Duodenal mucosa (tissue), 2 donors: ENCODE results near the gene FRA10AC1.

Experiments used
- H3K27ac ChIP-seq: one replicate; pipeline ENCODE4 v1.7.0; 2013; ENCODE audit warnings: low read depth, low read length
- H3K27me3 ChIP-seq, 2 donors: one replicate each; pipeline ENCODE4 v1.7.0; 2013; ENCODE audit warnings: low read length in 2 of 2, control low read depth in 1 of 2; ENCODE audit not compliant: insufficient read depth in 2 of 2, control insufficient read depth in 1 of 2
- H3K36me3 ChIP-seq, 2 donors: one replicate each; pipeline ENCODE4 v1.7.0; 2013; ENCODE audit warnings: low read length in 2 of 2, control low read depth in 1 of 2; ENCODE audit not compliant: insufficient read depth in 2 of 2, control insufficient read depth in 1 of 2
- H3K4me1 ChIP-seq, 2 donors: one replicate each; pipeline ENCODE4 v1.7.0; 2013; ENCODE audit warnings: low read length in 2 of 2, control low read depth in 1 of 2; ENCODE audit not compliant: insufficient read depth in 2 of 2, control insufficient read depth in 1 of 2
- H3K4me3 ChIP-seq, 2 donors: one replicate each; pipeline ENCODE4 v1.7.0; 2013; ENCODE audit warnings: low read length in 2 of 2, low read depth in 1 of 2
- H3K9ac ChIP-seq, 2 donors: one replicate each; pipeline ENCODE4 v1.7.0; 2013; ENCODE audit warnings: low read length in 2 of 2, low read depth in 1 of 2
- H3K9me3 ChIP-seq, 2 donors: one replicate each; pipeline ENCODE4 v1.7.0; 2013; ENCODE audit warnings: low read length in 2 of 2, control low read depth in 1 of 2; ENCODE audit not compliant: control insufficient read depth in 1 of 2

FRA10AC1 gene

DNA sequence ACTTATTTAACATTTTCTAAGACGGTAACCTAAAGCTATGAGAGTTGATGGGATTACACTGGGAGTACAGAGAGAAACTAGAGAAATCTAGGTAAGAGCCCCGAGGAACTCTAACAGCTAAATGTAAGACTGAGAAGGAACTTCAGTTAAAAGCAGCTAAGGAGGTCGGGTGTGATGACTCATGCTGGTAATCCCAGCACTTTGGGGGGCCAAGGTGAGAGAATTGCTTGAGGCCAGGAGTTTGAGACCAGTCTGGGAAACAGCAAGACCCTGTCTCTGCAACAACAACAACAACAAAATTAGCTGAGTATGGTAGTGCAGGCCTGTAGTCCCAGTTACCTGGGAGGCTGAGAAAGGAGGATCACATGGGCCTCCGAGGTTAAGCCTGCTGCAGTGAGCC is 24.0 kb downstream of the FRA10AC1 start:
- Histone ChIP-seq H3K9me3 (no peaks in the 10 kb centered on the region), H3K36me3 (peaks cover 0 to 32% of the 10 kb centered on the region in 2 donors), H3K4me3 (no peak overlapping the region), H3K4me1 (peaks cover 0 to 3% of the 10 kb centered on the region in 2 donors), H3K27ac (no peak overlapping the region), H3K27me3 (no peaks in the 10 kb centered on the region), H3K9ac (no peak overlapping the region)

DNA sequence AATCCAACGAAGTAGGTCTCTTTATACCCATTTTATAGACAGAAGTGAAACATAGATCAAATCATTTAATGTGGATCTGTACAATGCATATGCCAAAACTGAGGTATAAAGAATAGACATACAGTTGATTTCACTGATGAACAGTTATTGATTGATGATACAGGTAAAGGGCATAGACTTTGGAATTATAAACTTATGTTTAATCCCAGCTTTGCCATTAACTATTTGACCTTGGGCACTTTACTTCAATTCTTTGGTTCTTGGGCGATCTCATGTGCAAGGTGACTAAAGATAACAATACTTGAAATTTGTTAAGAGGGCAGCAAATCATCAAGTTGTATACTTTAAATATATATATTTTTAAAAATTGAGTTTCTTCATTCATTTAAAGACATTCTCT is 28.6 kb downstream of the FRA10AC1 start:
- Histone ChIP-seq H3K4me3 (no peak overlapping the region), H3K27me3 (no peaks in the 10 kb centered on the region), H3K4me1 (no peaks in the 10 kb centered on the region), H3K9me3 (no peaks in the 10 kb centered on the region), H3K36me3 (peaks cover 0 to 30% of the 10 kb centered on the region in 2 donors), H3K27ac (no peak overlapping the region), H3K9ac (no peak overlapping the region)

DNA sequence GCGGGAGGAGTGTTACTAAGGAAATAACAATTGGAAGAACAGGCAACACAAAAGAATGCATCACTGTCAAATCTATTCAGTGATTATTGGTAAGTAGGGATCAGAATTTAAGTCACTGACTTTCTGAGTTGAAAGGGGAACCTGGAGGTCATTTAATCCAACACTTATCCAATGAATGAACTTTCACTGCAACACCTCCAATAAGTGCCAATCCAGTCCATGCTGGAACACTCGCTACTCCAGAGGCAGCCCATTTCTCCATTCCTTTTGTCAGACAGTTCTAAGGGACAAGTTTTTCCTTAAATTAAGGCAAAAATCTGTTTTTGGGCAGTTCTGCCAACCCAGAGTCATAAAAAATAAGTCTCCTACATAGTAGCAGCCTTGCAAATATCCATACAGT is 29.5 kb downstream of the FRA10AC1 start:
- H3K9ac ChIP-seq: no peak overlapping the region
- H3K9me3 ChIP-seq: no peaks in the 10 kb centered on the region
- peaks cover 4 to 24% of the 10 kb centered on the region in 2 donors for H3K36me3 ChIP-seq
- H3K27me3 ChIP-seq: no peaks in the 10 kb centered on the region
- H3K27ac ChIP-seq: no peak overlapping the region
- H3K4me1 ChIP-seq: no peaks in the 10 kb centered on the region
- no peak overlapping the region for H3K4me3 ChIP-seq

DNA sequence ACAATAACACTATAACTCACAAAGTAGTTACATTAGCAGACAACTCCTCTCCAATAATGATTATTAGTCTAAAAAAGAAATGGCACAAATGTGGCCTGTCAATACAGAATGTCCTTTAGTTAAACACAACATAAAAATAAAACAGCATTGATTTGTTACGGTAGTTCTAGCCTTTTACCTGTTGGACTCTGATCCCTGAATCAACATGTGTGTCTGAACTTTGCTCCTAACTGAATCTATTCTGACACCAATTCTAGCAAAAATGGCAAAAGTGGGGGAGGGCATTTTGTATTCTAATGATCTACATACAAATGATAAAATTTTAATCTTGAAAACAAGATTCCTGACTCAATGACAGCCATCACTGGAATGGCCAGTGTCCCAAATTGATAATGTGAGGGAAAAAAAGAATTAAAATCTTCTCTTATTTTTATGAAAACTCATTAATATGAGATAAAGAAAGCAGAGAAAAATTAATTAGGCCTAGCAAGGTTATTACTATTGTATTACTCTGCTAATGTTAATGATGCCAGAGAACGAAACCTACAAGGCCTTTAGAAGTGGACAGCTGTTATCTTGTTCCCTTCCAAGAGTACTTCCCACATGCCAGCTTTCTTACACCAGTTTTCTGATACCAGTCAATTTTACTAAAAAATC is 30.2 kb downstream of the FRA10AC1 start:
- H3K27ac ChIP-seq: no peak overlapping the region
- no peak overlapping the region for H3K9ac ChIP-seq
- H3K9me3 ChIP-seq: no peaks in the 10 kb centered on the region
- H3K4me3 ChIP-seq: no peak overlapping the region
- no peaks in the 10 kb centered on the region for H3K4me1 ChIP-seq
- no peaks in the 10 kb centered on the region for H3K27me3 ChIP-seq
- H3K36me3 ChIP-seq: peaks cover 7 to 19% of the 10 kb centered on the region in 2 donors

DNA sequence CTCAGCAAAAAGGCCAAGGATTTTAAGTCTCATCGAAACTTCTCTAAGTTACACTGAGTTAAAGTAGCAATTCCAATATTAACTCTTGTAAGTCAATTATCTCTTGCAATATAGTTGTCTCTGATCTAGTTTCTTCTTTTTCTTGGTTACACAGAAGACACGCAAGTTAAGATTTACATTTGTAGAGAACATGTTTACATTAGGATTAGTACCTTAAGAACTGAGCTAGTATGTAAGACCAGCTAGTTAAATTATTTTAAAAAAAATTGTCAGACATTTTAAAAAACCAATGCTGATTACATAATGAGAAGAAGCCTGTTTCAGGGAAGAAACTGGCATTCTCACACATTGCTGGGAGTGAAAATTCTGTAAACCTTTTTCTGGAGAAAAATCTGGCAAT is 31.4 kb downstream of the FRA10AC1 start:
- H3K4me3 ChIP-seq: no peak overlapping the region
- H3K9me3 ChIP-seq: no peaks in the 10 kb centered on the region
- no peaks in the 10 kb centered on the region for H3K27me3 ChIP-seq
- H3K4me1 ChIP-seq: no peaks in the 10 kb centered on the region
- no peak overlapping the region for H3K27ac ChIP-seq
- no peak overlapping the region for H3K9ac ChIP-seq
- peaks cover 9 to 19% of the 10 kb centered on the region in 2 donors for H3K36me3 ChIP-seq

DNA sequence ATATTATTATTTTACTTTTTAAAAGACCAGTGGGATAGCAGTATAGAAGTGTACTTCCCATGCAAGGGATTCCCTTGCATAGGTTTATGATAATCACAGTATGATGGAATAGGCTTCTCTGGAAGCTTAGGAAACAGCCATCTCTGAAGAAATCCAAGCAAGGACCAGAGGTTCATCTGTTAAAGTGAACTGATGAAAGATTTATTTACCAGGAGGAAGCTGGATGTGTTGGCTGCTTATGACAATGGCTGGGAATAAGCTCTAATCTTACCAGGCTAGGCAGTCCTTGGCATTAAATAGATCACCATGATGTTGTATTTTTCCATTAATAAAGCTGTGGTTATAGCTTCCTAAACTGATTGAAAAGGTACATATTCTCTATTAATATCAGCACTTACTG is 32.0 kb downstream of the FRA10AC1 start:
- Histone ChIP-seq H3K4me1 (no peaks in the 10 kb centered on the region), H3K36me3 (peaks cover 9 to 19% of the 10 kb centered on the region in 2 donors), H3K4me3 (no peak overlapping the region), H3K27me3 (no peaks in the 10 kb centered on the region), H3K27ac (no peak overlapping the region), H3K9me3 (no peaks in the 10 kb centered on the region), H3K9ac (no peak overlapping the region)

DNA sequence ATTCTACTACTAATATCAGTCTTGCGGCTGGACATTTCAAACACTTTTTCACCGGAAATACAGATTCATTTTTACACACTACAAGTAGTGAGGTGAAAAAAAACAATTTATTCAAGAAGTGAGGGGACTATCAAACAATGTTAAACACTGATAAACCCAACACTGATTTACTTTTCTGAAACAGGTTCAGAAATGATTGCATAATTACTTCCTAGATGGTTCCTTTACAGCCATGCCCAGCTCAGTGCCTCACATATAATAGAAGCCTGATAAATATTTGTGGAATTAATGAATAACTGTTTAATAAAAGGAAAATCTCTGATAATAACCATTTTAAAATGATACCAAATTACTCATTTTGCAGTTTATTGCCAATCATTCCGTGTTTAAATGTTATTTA is 34.6 kb downstream of the FRA10AC1 start:
- H3K27me3 ChIP-seq: no peaks in the 10 kb centered on the region
- no peaks in the 10 kb centered on the region for H3K9me3 ChIP-seq
- H3K36me3 ChIP-seq: peaks cover 9 to 20% of the 10 kb centered on the region in 2 donors
- H3K4me1 ChIP-seq: no peaks in the 10 kb centered on the region
- H3K4me3 ChIP-seq: no peak overlapping the region
- H3K9ac ChIP-seq: no peak overlapping the region
- H3K27ac ChIP-seq: no peak overlapping the region

DNA sequence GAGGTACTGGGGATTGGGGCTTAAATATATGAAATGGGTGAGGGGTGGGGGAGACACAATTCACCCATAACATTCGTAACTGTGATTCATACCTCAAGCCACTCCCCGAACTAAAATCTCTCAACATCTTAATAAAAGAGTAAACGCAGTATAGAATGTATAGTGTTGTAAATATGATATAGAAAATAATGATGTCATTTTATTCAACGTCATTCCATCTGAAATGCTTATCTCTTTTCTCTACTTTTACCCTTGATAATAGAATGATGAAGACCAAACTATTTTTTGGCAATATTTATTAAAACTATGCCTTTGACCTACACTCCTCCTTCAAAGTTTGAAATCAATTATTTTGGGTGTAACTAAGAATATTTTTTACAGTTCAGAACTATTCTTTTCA is 36.4 kb downstream of the FRA10AC1 start:
- no peak overlapping the region for H3K27ac ChIP-seq
- no peak overlapping the region for H3K4me3 ChIP-seq
- H3K27me3 ChIP-seq: no peaks in the 10 kb centered on the region
- H3K9ac ChIP-seq: no peak overlapping the region
- no peaks in the 10 kb centered on the region for H3K4me1 ChIP-seq
- no peaks in the 10 kb centered on the region for H3K9me3 ChIP-seq
- H3K36me3 ChIP-seq: peaks cover 9 to 20% of the 10 kb centered on the region in 2 donors

DNA sequence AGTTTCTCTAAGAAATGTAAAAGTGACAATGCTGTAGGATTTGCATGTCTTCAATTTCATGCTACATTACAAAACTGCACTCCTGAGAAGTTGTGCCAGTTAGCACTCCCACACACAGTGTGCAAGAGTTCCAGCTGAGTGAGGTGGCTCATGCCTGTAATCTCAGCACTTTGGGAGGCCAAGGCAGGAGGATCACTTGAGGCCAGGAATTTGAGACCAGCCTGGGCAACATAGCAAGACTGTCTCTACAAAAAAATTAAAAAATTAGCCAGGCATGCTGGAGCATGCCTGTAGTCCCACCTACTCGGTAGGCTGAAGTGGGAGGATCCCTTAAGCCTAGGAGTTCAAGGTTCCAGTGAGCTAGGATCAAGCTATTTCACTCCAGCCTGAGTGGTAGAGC is 44.6 kb downstream of the FRA10AC1 start:
- Histone ChIP-seq H3K4me3 (no peak overlapping the region), H3K4me1 (no peaks in the 10 kb centered on the region), H3K9ac (no peak overlapping the region), H3K27ac (no peak overlapping the region), H3K9me3 (no peaks in the 10 kb centered on the region), H3K27me3 (no peaks in the 10 kb centered on the region), H3K36me3 (peaks cover 0 to 4% of the 10 kb centered on the region in 2 donors)

DNA sequence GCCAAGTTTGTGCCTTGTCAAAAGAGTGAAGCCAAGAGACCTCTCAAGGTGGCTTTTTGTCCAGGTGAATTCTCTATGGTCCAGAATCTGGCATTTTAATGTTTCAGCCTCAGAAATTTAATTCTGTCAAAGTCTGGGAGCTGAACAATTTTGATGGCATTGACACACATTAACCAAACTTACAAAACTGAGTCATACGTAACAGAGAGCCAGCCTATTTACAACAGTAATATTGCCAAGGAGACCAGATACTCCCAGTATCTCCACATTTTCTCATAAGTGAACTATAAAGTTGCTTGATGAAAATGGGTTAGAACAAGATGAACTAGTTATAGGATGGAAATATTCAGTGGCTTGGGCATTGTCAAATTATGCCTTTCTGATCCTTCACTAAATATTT is 46.2 kb downstream of the FRA10AC1 start:
- H3K4me3 ChIP-seq: no peak overlapping the region
- peaks cover 0 to 3% of the 10 kb centered on the region in 2 donors for H3K9me3 ChIP-seq
- no peaks in the 10 kb centered on the region for H3K4me1 ChIP-seq
- H3K36me3 ChIP-seq: peaks cover 0 to 4% of the 10 kb centered on the region in 2 donors
- H3K27ac ChIP-seq: no peak overlapping the region
- no peaks in the 10 kb centered on the region for H3K27me3 ChIP-seq
- H3K9ac ChIP-seq: no peak overlapping the region
